Stomach (tissue), 4 donors: ENCODE results near the gene ASMTL.

Experiments
- CTCF ChIP-seq, 7 experiments: fragments of 450-650 bp in 4 of 7; fragments of 200-600 bp in 3 of 7; sonication (generic) in 3 of 7; IDR thresholded peaks; one replicate each; pipeline ENCODE4 v1.5.1; 2016 to 2019; ENCODE audit warnings: antibody characterized with exemption in 7 of 7, control low read depth in 2 of 7, mild to moderate bottlenecking in 1 of 7
- EP300 ChIP-seq: sonication (generic); formaldehyde crosslinking; IDR thresholded peaks from one replicate; pipeline ENCODE4 v1.6.1; 2017; ENCODE audit warnings: antibody characterized with exemption
- POLR2A ChIP-seq, 4 donors: fragments of 450-650 bp; IDR thresholded peaks; one replicate each; pipeline ENCODE4 v1.6.1; 2016; ENCODE audit warnings: antibody characterized with exemption in 4 of 4, control low read depth in 2 of 4, mild to moderate bottlenecking in 1 of 4, moderate library complexity in 1 of 4
- POLR2AphosphoS5 ChIP-seq, 3 donors: sonication (generic); formaldehyde crosslinking; IDR thresholded peaks; one replicate each; pipeline ENCODE4 v1.6.1; 2016; ENCODE audit warnings: antibody characterized with exemption in 3 of 3

GRCh38 chrX:1453951-1454785, 1.5 kb upstream of the ASMTL start:
- TF ChIP-seq POLR2AphosphoS5 (IDR thresholded peaks at IDR 0.05) (peak in 2 of 3 donors; percentile 15 to 54), CTCF (IDR thresholded peaks at IDR 0.05) (peak in 5 of 7 experiments; percentile 83 to 97 (median 92)), POLR2A (IDR thresholded peaks at IDR 0.05) (no peak), EP300 (no peak)
